NCI-H774 (cell line): Measurements from ENCODE around the gene STARD13.

Source experiments
- DNase-seq: peaks from one replicate; lab custom pipeline; 2025; lab: John Stamatoyannopoulos, UW

The STARD13 gene

GRCh38 chr13:33139780-33140535 is 145.6 kb downstream of the STARD13 start:
- DNase-seq: no peak

- no peak for DNase-seq
Observed at GRCh38 chr13:33139184-33139583, 146.4 kb downstream of the STARD13 start.

- no peak for DNase-seq
Observed at GRCh38 chr13:33138441-33138840, 147.1 kb downstream of the STARD13 start.

GRCh38 chr13:33137721-33138120 is 147.8 kb downstream of the STARD13 start:
- no peak for DNase-seq

GRCh38 chr13:33135097-33135496 is 150.5 kb downstream of the STARD13 start:
- no peak for DNase-seq

GRCh38 chr13:33134213-33134612 is 151.3 kb downstream of the STARD13 start:
- no peak for DNase-seq

- DNase-seq: no peak
Observed at GRCh38 chr13:33132644-33133440, 152.7 kb downstream of the STARD13 start.

GRCh38 chr13:33129886-33130285 is 155.7 kb downstream of the STARD13 start:
- no peak for DNase-seq

- DNase-seq: no peak
Observed at GRCh38 chr13:33129094-33129832, 156.3 kb downstream of the STARD13 start.

GRCh38 chr13:33128134-33128533 is 157.4 kb downstream of the STARD13 start:
- no peak for DNase-seq

- DNase-seq: no peak
Observed at GRCh38 chr13:33127009-33127551, 158.5 kb downstream of the STARD13 start.

- no peak for DNase-seq
Observed at GRCh38 chr13:33125821-33126570, 159.6 kb downstream of the STARD13 start.

GRCh38 chr13:33123066-33123859 is 162.3 kb downstream of the STARD13 start:
- DNase-seq: no peak

- DNase-seq: no peak
Observed at GRCh38 chr13:33119856-33120543, 165.6 kb downstream of the STARD13 start.

GRCh38 chr13:33119022-33119781 is 166.4 kb downstream of the STARD13 start:
- no peak for DNase-seq

GRCh38 chr13:33116321-33117010 is 169.1 kb downstream of the STARD13 start:
- no peak for DNase-seq

GRCh38 chr13:33115274-33115673 is 170.3 kb downstream of the STARD13 start:
- DNase-seq: no peak

- DNase-seq: no peak
Observed at GRCh38 chr13:33114146-33114545, 171.4 kb downstream of the STARD13 start.

- no peak for DNase-seq
Observed at GRCh38 chr13:33112766-33113165, 172.8 kb downstream of the STARD13 start.
